WTC11 (cell line): ENCODE measurements around the gene SACS. TPM values are rescaled to one million over a fixed set of nuclear protein-coding genes. Genes with fewer than 3 reads are reported as not detected.

ENCODE experiments used
- ATAC-seq: fragments of 200-7000 bp; cut with Tn5 transposase; 2 replicates; pipeline ENCODE4 v1.10.0; 2021; ENCODE audit warnings: mild to moderate bottlenecking, moderate library complexity
- CTCF ChIA-PET: fragments of 300-600 bp; sonication (Branson Sonifier 250); formaldehyde crosslinking; loops from one replicate; lab custom pipeline; 2021; ENCODE audit warnings: antibody characterized with exemption; lab: Charles Lee
- POLR2A ChIA-PET: fragments of 350-600 bp; sonication (Branson Sonifier 250); formaldehyde crosslinking; loops from one replicate; lab custom pipeline; 2021; ENCODE audit warnings: antibody characterized with exemption; lab: Charles Lee
- DNase-seq: peaks from one replicate; pipeline ENCODE4 v3.0.0; 2021; ENCODE audit warnings: low spot score
- H3K27ac Mint-ChIP-seq: 2 replicates; pipeline ENCODE4 v1.8.0; 2021; ENCODE audit warnings: mixed read lengths
- H3K27me3 Mint-ChIP-seq: 2 replicates; pipeline ENCODE4 v1.8.0; 2021; ENCODE audit warnings: low read depth, mild to moderate bottlenecking, moderate library complexity, mixed read lengths
- H3K36me3 Mint-ChIP-seq: 2 replicates; pipeline ENCODE4 v1.8.0; 2021; ENCODE audit warnings: mixed read lengths
- H3K4me1 Mint-ChIP-seq: 2 replicates; pipeline ENCODE4 v1.8.0; 2022; ENCODE audit warnings: mixed read lengths
- H3K4me3 Mint-ChIP-seq: 2 replicates; pipeline ENCODE4 v1.8.0; 2021; ENCODE audit warnings: mild to moderate bottlenecking, moderate library complexity, mixed read lengths
- H3K9me3 Mint-ChIP-seq: 2 replicates; pipeline ENCODE4 v1.8.0; 2021; ENCODE audit warnings: mixed read lengths
- ATF6 ChIP-seq: sonication (generic); formaldehyde crosslinking; IDR thresholded peaks from 2 replicates; pipeline ENCODE4 v1.8.1; 2023; ENCODE audit warnings: mild to moderate bottlenecking, missing genetic modification reagents
- ETV6 ChIP-seq: sonication (generic); formaldehyde crosslinking; IDR thresholded peaks from 2 replicates; pipeline ENCODE4 v1.8.1; 2022; ENCODE audit warnings: mild to moderate bottlenecking, missing genetic modification reagents
- FOXP1 ChIP-seq: sonication (generic); formaldehyde crosslinking; IDR thresholded peaks from 2 replicates; pipeline ENCODE4 v1.8.0; 2022; ENCODE audit warnings: missing genetic modification reagents, mild to moderate bottlenecking, moderate library complexity, borderline replicate concordance
- HMGA2 ChIP-seq: fragments of 250-450 bp; sonication (Bioruptor Pico); IDR thresholded peaks from 2 replicates; pipeline ENCODE4 v1.4.0; 2021; ENCODE audit warnings: mild to moderate bottlenecking, moderate library complexity
- NFATC4 ChIP-seq: fragments of 250-450 bp; sonication (Bioruptor Pico); IDR thresholded peaks from 2 replicates; pipeline ENCODE4 v1.9.0; 2021; ENCODE audit warnings: mild to moderate bottlenecking
- NR3C1 ChIP-seq: sonication (generic); formaldehyde crosslinking; conservative IDR thresholded peaks from 2 replicates; pipeline ENCODE4 v1.8.1; 2023; ENCODE audit warnings: low read depth, mild to moderate bottlenecking, missing genetic modification reagents
- PRRX2 ChIP-seq: fragments of 250-450 bp; sonication (Bioruptor Pico); IDR thresholded peaks from 2 replicates; pipeline ENCODE4 v1.8.0; 2021; ENCODE audit warnings: mild to moderate bottlenecking
- SOX15 ChIP-seq: fragments of 250-450 bp; sonication (Bioruptor Pico); IDR thresholded peaks from 2 replicates; pipeline ENCODE4 v1.9.0; 2021; ENCODE audit warnings: mild to moderate bottlenecking
- TP53 ChIP-seq: sonication (generic); formaldehyde crosslinking; IDR thresholded peaks from 2 replicates; pipeline ENCODE4 v1.8.1; 2023; ENCODE audit warnings: mild to moderate bottlenecking, missing genetic modification reagents
- ZNF121 ChIP-seq: sonication (generic); formaldehyde crosslinking; IDR thresholded peaks from 2 replicates; pipeline ENCODE4 v1.8.0; 2023; ENCODE audit warnings: missing genetic modification reagents
- ZNF232 ChIP-seq: sonication (generic); formaldehyde crosslinking; IDR thresholded peaks from 2 replicates; pipeline ENCODE4 v1.8.0; 2022; ENCODE audit warnings: mild to moderate bottlenecking, missing genetic modification reagents
- ZNF317 ChIP-seq: sonication (generic); formaldehyde crosslinking; IDR thresholded peaks from 2 replicates; pipeline ENCODE4 v1.8.1; 2023; ENCODE audit warnings: low read depth, mild to moderate bottlenecking, moderate library complexity, missing genetic modification reagents, borderline replicate concordance
- ZNF396 ChIP-seq: fragments of 250-450 bp; sonication (Bioruptor Pico); IDR thresholded peaks from 2 replicates; pipeline ENCODE4 v1.8.0; 2021; ENCODE audit warnings: mild to moderate bottlenecking, moderate library complexity, borderline replicate concordance
- ZNF671 ChIP-seq: fragments of 250-450 bp; sonication (Bioruptor Pico); IDR thresholded peaks from 2 replicates; pipeline ENCODE4 v1.8.0; 2021; ENCODE audit warnings: mild to moderate bottlenecking
- total RNA-seq: library from RNA; stranded (reverse); gene quantifications from 3 replicates; pipeline ENCODE4 v1.2.3, GENCODE V29; 2021
- TF ChIP-seq, protein P1 (sequence below): sonication (generic); formaldehyde crosslinking; IDR thresholded peaks from 2 replicates; pipeline ENCODE4 v1.8.0; 2023; ENCODE audit warnings: missing genetic modification reagents, mild to moderate bottlenecking, borderline replicate concordance

The SACS gene
- total RNA-seq, 1 experiment from 2014 or later = 35.2 TPM

GRCh38 chr13:23288564-23288963 lies 144.9 kb downstream of the SACS start:
- Mint-ChIP-seq H3K36me3 (0 out of 2 replicates have a peak, but pooled peaks cover 3% of the 10 kb centered on the region), H3K9me3 (peaks cover 14% of the 10 kb centered on the region), H3K27me3 (peaks cover 4% of the 10 kb centered on the region; the same call in 1 of the 2 replicates), H3K4me1 (no peaks in the 10 kb centered on the region), H3K4me3 (no peak overlapping the region), H3K27ac (no peak overlapping the region)
- DNase-seq (no peak), ATAC-seq (no peak)
- POLR2A ChIA-PET = no interaction called here
- CTCF ChIA-PET = no interaction called here
- TF ChIP-seq SOX15 (CRISPR knock-in tag) = no peak
- no peak for TF ChIP-seq TP53
- TF ChIP-seq ATF6 = no peak
- TF ChIP-seq FOXP1 (CRISPR knock-in tag) = no peak
- TF ChIP-seq ZNF232 (CRISPR knock-in tag) = no peak
- TF ChIP-seq ZNF317 (CRISPR knock-in tag) = no peak
- TF ChIP-seq, protein P1, sequence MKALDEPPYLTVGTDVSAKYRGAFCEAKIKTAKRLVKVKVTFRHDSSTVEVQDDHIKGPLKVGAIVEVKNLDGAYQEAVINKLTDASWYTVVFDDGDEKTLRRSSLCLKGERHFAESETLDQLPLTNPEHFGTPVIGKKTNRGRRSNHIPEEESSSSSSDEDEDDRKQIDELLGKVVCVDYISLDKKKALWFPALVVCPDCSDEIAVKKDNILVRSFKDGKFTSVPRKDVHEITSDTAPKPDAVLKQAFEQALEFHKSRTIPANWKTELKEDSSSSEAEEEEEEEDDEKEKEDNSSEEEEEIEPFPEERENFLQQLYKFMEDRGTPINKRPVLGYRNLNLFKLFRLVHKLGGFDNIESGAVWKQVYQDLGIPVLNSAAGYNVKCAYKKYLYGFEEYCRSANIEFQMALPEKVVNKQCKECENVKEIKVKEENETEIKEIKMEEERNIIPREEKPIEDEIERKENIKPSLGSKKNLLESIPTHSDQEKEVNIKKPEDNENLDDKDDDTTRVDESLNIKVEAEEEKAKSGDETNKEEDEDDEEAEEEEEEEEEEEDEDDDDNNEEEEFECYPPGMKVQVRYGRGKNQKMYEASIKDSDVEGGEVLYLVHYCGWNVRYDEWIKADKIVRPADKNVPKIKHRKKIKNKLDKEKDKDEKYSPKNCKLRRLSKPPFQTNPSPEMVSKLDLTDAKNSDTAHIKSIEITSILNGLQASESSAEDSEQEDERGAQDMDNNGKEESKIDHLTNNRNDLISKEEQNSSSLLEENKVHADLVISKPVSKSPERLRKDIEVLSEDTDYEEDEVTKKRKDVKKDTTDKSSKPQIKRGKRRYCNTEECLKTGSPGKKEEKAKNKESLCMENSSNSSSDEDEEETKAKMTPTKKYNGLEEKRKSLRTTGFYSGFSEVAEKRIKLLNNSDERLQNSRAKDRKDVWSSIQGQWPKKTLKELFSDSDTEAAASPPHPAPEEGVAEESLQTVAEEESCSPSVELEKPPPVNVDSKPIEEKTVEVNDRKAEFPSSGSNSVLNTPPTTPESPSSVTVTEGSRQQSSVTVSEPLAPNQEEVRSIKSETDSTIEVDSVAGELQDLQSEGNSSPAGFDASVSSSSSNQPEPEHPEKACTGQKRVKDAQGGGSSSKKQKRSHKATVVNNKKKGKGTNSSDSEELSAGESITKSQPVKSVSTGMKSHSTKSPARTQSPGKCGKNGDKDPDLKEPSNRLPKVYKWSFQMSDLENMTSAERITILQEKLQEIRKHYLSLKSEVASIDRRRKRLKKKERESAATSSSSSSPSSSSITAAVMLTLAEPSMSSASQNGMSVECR (CRISPR knock-in tag) = no peak
- TF ChIP-seq HMGA2 (CRISPR knock-in tag) = no peak
- no peak for TF ChIP-seq ZNF396
- TF ChIP-seq PRRX2 (CRISPR knock-in tag) = no peak
- TF ChIP-seq, all 79 proteins: peak for 0

- ChIA-PET CTCF (no interaction called here), POLR2A (no interaction called here)
- H3K4me3 Mint-ChIP-seq = no peak overlapping the region
- no peaks in the 10 kb centered on the region for H3K27me3 Mint-ChIP-seq
- no peak overlapping the region for H3K27ac Mint-ChIP-seq
- TF ChIP-seq TP53 (no peak), ETV6 (CRISPR knock-in tag) (no peak), ZNF671 (CRISPR knock-in tag) (no peak), NFATC4 (CRISPR knock-in tag) (no peak), NR3C1 (CRISPR knock-in tag) (no peak), ZNF121 (CRISPR knock-in tag) (no peak)
- ATAC-seq = no peak
- no peaks in the 10 kb centered on the region for H3K4me1 Mint-ChIP-seq
- H3K36me3 Mint-ChIP-seq = peaks cover 4% of the 10 kb centered on the region; the same call in 1 of the 2 replicates
- no peak for DNase-seq
- peaks cover 21% of the 10 kb centered on the region for H3K9me3 Mint-ChIP-seq
Measured at GRCh38 chr13:23279321-23279720, 154.2 kb downstream of the SACS start.

Other genes with a start within 250 kb of the SACS start
- gene TNFRSF19, start 136.7 kb upstream of the SACS start, total RNA-seq = 0.20 to 0.27 TPM (median 0.23 TPM) in 3 replicates